K562 (cell line): Measurements from ENCODE around the gene C1orf94. TPM values are rescaled to one million over a fixed set of nuclear protein-coding genes. Genes with fewer than 3 reads are reported as not detected.

Experiments
- GTF2A2 ChIP-seq: IDR thresholded peaks from 2 replicates; pipeline ENCODE4 v1.6.1; 2016; ENCODE audit warnings: mild to moderate bottlenecking, missing genetic modification characterization, missing compliant biosample characterization
- KLF13 ChIP-seq: fragments of 450-650 bp; IDR thresholded peaks from 2 replicates; pipeline ENCODE4 v1.6.1; 2016; ENCODE audit warnings: missing genetic modification characterization, low read depth, mild to moderate bottlenecking, missing compliant biosample characterization, moderate library complexity, borderline replicate concordance
- PHF20 ChIP-seq: fragments of 450-650 bp; IDR thresholded peaks from 2 replicates; pipeline ENCODE4 v1.6.1; 2018; ENCODE audit not compliant: partially characterized antibody
- polyA plus RNA-seq, 8 experiments: library from polyadenylated mRNA; depleted of rRNA in 4 of 8; stranded (reverse) in 5 of 8; unstranded in 3 of 8; fragments of >200 nt; fragmentation: Nextera tagmentation in 2 of 8; fragmentation: Illumina TruSeq in 1 of 8; extraction: Ambion mirVana in 2 of 8; extraction: Trizol in 1 of 8; gene quantifications; 2 replicates each; pipeline versions ENCODE4 v1.2.1 to v1.2.3, GENCODE V29; 2011 to 2014; ENCODE audit warnings: inconsistent platforms in 1 of 8, missing spikeins in 1 of 8
- total RNA-seq, 7 experiments: library from RNA; depleted of rRNA in 6 of 7; stranded (reverse); fragments of >200 nt in 6 of 7; fragmentation: Illumina TruSeq in 2 of 7; extraction: Trizol in 2 of 7; gene quantifications; 2 replicates each; pipeline versions ENCODE4 v1.2.1 to v1.2.3, GENCODE V29; 2011 to 2021; ENCODE audit warnings: low replicate concordance in 1 of 7
- TF ChIP-seq, protein P1 (sequence below): fragments of 450-650 bp; IDR thresholded peaks from 2 replicates; pipeline ENCODE4 v1.6.1; 2016; ENCODE audit warnings: low read depth
- TF ChIP-seq, protein P2 (sequence below): fragments of 450-650 bp; formaldehyde crosslinking; IDR thresholded peaks from 2 replicates; pipeline ENCODE4 v1.4.0; 2020; ENCODE audit warnings: mild to moderate bottlenecking, moderate library complexity
- TF ChIP-seq, protein P3 (sequence below): sonication (generic); formaldehyde crosslinking; IDR thresholded peaks from 2 replicates; pipeline ENCODE4 v1.8.1; 2023; ENCODE audit warnings: mild to moderate bottlenecking, missing genetic modification reagents
- TF ChIP-seq, protein P4 (sequence below): fragments of 250-450 bp; sonication (Bioruptor Pico); IDR thresholded peaks from 2 replicates; pipeline ENCODE4 v1.4.0; 2020

The C1orf94 gene
- total and polyA plus RNA-seq, 9 of the 15 experiments (the other 6 are each of a cell fraction or from before 2014, with no cell fraction given): not detected

DNA sequence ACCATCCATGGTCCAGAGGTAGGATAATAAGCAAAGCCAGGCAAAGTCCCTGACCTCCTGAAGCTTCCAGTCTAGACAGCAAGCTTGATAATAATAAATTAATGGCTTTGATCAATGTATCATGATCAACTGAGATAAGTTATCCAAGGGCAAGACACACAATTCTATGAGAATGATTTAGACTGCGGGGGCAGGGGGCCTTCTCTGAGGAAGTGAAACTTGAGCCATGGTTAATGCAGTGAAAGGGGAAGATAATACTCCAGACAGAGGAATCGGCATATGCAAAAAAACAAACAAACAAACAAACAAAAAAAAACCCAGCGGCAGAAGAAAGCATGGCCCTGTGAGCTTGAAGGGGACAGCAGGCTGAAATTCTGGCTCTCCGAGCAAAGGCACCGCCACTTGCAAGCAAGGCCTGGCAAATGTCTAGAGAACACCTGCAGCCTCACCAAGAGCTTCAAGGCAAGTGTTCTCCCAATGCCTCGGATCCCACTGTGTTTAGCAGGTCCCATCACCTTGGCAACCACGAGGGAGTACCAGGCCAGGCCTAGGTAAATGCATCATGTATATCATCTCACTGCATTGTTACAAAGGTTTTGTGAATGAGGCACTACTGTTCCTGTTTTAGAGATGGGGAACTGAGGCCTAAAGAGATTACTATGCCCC is 36.6 kb upstream of the C1orf94 start (continued):
- TF ChIP-seq, protein P1, sequence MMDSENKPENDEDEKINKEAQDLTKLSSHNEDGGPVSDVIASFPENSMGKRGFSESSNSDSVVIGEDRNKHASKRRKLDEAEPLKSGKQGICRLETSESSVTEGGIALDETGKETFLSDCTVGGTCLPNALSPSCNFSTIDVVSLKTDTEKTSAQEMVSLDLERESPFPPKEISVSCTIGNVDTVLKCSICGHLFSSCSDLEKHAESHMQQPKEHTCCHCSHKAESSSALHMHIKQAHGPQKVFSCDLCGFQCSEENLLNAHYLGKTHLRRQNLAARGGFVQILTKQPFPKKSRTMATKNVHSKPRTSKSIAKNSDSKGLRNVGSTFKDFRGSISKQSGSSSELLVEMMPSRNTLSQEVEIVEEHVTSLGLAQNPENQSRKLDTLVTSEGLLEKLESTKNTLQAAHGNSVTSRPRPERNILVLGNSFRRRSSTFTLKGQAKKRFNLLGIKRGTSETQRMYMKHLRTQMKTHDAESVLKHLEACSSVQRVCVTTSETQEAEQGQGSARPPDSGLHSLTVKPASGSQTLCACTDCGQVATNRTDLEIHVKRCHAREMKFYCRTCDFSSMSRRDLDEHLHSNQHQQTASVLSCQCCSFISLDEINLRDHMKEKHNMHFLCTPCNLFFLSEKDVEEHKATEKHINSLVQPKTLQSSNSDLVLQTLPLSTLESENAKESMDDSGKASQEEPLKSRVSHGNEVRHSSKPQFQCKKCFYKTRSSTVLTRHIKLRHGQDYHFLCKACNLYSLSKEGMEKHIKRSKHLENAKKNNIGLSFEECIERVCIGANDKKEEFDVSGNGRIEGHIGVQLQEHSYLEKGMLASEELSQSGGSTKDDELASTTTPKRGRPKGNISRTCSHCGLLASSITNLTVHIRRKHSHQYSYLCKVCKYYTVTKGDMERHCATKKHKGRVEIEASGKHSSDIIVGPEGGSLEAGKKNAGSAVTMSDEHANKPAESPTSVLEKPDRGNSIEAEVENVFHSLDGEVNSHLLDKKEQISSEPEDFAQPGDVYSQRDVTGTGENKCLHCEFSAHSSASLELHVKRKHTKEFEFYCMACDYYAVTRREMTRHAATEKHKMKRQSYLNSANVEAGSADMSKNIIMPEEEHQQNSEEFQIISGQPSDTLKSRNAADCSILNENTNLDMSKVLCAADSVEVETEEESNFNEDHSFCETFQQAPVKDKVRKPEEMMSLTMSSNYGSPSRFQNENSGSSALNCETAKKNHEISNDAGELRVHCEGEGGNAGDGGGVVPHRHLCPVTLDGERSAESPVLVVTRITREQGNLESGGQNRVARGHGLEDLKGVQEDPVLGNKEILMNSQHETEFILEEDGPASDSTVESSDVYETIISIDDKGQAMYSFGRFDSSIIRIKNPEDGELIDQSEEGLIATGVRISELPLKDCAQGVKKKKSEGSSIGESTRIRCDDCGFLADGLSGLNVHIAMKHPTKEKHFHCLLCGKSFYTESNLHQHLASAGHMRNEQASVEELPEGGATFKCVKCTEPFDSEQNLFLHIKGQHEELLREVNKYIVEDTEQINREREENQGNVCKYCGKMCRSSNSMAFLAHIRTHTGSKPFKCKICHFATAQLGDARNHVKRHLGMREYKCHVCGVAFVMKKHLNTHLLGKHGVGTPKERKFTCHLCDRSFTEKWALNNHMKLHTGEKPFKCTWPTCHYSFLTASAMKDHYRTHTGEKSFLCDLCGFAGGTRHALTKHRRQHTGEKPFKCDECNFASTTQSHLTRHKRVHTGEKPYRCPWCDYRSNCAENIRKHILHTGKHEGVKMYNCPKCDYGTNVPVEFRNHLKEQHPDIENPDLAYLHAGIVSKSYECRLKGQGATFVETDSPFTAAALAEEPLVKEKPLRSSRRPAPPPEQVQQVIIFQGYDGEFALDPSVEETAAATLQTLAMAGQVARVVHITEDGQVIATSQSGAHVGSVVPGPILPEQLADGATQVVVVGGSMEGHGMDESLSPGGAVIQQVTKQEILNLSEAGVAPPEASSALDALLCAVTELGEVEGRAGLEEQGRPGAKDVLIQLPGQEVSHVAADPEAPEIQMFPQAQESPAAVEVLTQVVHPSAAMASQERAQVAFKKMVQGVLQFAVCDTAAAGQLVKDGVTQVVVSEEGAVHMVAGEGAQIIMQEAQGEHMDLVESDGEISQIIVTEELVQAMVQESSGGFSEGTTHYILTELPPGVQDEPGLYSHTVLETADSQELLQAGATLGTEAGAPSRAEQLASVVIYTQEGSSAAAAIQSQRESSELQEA: no peak
- TF ChIP-seq, protein P2, sequence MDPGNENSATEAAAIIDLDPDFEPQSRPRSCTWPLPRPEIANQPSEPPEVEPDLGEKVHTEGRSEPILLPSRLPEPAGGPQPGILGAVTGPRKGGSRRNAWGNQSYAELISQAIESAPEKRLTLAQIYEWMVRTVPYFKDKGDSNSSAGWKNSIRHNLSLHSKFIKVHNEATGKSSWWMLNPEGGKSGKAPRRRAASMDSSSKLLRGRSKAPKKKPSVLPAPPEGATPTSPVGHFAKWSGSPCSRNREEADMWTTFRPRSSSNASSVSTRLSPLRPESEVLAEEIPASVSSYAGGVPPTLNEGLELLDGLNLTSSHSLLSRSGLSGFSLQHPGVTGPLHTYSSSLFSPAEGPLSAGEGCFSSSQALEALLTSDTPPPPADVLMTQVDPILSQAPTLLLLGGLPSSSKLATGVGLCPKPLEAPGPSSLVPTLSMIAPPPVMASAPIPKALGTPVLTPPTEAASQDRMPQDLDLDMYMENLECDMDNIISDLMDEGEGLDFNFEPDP (CRISPR knock-in tag): no peak
- no peak for TF ChIP-seq GTF2A2 (tag)
- TF ChIP-seq, protein P3, sequence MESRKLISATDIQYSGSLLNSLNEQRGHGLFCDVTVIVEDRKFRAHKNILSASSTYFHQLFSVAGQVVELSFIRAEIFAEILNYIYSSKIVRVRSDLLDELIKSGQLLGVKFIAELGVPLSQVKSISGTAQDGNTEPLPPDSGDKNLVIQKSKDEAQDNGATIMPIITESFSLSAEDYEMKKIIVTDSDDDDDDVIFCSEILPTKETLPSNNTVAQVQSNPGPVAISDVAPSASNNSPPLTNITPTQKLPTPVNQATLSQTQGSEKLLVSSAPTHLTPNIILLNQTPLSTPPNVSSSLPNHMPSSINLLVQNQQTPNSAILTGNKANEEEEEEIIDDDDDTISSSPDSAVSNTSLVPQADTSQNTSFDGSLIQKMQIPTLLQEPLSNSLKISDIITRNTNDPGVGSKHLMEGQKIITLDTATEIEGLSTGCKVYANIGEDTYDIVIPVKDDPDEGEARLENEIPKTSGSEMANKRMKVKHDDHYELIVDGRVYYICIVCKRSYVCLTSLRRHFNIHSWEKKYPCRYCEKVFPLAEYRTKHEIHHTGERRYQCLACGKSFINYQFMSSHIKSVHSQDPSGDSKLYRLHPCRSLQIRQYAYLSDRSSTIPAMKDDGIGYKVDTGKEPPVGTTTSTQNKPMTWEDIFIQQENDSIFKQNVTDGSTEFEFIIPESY (CRISPR knock-in tag): no peak
- no peak for TF ChIP-seq PHF20
- TF ChIP-seq, protein P4, sequence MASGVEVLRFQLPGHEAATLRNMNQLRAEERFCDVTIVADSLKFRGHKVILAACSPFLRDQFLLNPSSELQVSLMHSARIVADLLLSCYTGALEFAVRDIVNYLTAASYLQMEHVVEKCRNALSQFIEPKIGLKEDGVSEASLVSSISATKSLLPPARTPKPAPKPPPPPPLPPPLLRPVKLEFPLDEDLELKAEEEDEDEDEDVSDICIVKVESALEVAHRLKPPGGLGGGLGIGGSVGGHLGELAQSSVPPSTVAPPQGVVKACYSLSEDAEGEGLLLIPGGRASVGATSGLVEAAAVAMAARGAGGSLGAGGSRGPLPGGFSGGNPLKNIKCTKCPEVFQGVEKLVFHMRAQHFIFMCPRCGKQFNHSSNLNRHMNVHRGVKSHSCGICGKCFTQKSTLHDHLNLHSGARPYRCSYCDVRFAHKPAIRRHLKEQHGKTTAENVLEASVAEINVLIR (CRISPR knock-in tag): no peak
- TF ChIP-seq KLF13: no peak
